GM18519 (cell line): Measurements from ENCODE around the gene ALPI.
"Not testable (repeated sequence)": the region's sequence is repeated elsewhere in the genome, so short reads cannot be mapped to it uniquely, and the experiment has no call there.

Experiments
- ATAC-seq: cut with Tn5 transposase; IDR thresholded peaks from one replicate; pipeline ENCODE4 v1.9.1; 2021; ENCODE audit warnings: mild to moderate bottlenecking, moderate library complexity; ENCODE audit not compliant: unreplicated experiment, low FRiP score

ALPI gene

DNA sequence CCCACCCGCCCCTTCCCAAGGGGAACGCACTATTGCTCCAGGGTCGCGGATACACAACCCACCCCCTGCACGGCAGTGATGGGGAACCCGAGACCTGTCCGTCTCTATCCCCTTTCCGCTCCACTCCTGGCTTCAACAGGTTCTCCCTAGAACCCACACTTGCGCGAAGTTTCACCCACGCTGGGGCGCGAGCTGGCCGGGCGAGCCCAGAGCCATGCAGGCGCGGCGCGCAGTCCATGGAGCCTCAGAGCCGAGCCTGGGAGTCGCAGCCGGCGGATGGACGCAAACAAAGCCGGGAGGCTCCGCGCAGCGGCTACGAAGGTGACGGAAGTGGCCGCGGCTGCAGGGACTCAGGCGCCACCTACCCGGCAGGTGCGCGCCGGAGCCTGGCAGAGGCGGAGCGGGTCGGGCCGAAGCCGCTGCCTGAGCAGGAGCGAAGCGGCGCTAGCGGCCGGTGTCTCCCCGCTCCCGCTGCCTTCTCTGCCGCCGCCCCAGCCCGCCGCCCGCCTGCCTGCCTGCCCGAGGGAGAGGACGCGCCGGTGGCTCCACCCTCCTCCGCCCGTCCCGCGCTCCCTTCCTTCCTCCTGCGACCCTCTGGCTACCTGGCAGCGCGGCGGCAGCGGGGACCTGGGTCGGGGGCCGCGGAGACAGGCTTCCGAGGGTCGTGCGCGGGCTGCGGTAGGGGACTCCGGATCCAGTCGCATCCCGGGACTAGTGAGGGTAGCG, 35.3 kb upstream of the ALPI start:
- no peak for ATAC-seq

GRCh38 chr2:232421189-232421785, 34.7 kb upstream of the ALPI start:
- ATAC-seq, result no peak

DNA sequence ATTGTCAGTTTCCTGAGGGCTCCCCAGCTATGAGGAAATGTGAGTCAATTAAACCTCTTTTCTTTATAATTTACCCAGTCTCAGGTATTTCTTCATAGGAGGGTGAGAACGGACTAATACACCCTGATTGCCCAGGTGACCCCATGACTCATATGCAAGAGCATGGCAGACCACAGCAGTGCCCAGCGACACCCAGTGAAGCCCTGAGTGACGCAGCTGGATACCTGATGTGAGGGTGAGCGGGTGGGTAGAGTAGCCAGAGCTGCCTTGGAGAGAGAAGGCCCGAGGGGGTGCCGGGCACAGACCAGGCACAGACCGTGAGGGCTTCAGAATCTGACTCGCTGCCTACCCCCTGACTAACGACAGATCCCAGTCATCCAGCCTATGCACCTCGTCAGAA, 33.9 kb upstream of the ALPI start:
- no peak for ATAC-seq

- not testable (repeated sequence) for ATAC-seq
Measured at GRCh38 chr2:232422996-232423395, 33.0 kb upstream of the ALPI start.

DNA sequence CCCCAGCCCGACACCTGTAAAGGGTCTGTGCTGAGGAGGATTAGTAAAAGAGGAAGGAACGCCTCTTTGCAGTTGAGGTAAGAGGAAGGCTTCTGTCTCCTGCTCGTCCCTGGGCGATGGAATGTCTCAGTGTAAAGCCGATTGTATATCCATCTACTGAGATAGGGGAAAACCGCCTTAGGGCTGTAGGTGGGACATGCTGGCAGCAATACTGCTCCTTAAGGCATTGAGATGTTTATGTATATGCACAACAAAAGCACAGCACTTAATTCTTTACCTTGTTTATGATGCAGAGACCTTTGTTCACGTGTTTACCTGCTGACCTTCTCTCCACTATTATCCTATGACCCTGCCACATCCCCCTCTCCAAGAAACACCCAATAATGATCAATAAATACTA, 32.5 kb upstream of the ALPI start:
- not testable (repeated sequence) for ATAC-seq

DNA sequence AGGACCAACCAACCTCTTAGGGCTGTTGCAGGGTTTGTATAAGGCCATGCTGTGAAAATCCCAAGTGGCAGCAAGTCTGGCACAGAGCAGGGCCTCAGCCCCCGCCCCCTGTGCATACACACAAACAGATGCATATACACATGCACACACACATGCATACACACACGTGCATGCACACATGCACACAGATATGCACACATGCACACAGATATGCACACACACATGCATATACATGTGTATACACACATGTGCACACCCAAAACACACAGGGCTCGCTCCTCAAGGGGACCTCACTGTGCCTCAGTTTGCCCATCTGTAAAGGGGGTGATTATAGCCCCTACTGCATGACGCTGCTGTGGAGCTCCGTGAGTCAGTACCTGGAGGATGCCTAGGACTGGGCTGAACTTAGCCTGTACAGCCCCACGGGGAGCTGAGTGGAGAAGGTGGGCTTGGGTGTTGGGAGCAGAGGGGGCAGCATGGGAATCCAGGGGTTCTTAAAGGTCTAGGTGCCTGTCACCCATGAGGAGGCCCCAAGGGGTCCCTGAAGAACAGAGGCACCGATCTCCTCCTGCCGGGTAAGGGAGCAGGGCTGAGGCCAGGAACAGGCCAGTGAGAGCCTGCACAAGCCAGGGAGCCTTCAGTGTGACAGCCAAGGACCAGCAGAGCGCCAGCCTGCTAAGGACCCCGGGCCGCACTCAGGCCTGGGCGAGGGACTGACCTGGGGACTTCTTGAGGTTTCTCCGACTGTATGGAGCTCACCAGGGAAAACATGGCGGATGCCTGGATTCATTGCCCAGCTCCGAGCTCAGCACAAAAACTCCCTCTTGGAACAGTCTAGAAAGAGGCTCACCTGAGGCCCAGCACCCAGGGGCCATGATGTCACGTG, 24.0 kb upstream of the ALPI start:
- no peak for ATAC-seq

DNA sequence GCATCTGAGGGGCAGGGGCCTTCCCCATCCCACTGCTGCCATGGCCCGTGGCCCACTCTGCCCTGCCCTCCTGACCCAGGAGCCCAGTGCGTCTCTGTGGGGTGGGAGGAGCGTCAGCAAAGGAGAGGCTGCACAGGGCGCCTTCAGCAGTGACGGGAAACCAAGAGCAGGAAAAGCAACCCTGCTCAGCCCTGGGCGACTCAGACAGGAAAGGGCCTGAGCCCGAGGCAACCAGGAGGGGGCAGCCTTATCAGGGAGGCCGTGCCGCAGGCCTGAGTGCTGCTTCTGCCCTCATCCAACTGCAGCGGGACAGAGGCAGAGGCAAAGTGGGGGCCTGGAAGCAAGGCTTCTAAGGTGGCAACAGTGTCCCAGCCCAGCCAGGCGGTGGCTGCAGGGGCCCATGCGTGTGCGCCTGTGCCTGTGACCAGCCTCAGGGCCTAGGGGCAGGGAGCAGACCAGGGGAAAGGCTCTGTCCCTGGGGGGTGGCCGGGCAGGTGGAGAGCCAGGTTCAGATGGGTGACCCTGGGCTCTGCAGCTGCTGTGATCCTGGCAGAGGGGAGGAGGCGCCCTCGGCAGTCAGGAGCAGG, 23.3 kb upstream of the ALPI start:
- no peak for ATAC-seq

GRCh38 chr2:232433622-232434021, 22.3 kb upstream of the ALPI start:
- ATAC-seq, result not testable (repeated sequence)

- ATAC-seq, result no peak
Measured at GRCh38 chr2:232434091-232434490, 21.9 kb upstream of the ALPI start.

DNA sequence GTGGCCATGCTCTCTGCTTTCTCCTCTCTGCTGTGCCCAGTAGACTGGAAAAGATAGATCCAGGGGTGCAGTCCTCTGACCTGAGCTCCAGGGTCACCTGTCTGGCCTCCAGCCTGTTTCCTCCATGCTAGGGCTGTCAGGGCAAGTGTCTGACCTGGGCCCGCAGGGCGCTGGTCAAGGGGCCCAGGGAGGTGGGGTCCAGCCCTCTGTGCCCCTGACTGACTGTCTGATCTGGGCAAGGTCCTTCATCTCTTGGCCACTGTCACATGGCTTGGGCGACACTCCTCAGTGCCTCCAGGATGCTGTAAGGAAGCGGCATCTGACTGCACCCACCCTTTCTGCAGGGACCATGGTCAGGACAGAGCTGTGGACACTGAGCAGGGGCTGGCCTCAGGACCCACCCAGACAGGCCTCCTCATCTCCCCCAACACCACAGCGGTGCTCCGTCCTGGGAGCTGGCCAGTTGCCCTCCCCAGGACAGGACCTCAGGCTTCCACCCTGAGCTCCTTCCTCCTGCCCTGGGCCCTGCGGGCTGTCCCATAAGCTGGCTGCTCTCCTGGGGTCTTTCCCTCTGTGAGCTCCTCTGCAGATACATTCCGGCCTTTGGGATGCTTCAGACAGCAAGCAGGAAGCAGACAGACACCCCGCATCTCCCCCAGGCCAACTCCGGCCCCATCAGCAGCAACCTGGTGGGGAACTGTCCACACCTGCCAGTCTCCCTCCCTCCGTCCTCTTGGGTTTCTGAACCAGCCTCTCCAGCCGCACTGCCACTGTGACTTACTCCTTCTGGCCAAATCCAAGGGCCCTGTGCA, 21.2 kb upstream of the ALPI start:
- no peak for ATAC-seq

- no peak for ATAC-seq
Measured at GRCh38 chr2:232435375-232435648, 20.6 kb upstream of the ALPI start.

DNA sequence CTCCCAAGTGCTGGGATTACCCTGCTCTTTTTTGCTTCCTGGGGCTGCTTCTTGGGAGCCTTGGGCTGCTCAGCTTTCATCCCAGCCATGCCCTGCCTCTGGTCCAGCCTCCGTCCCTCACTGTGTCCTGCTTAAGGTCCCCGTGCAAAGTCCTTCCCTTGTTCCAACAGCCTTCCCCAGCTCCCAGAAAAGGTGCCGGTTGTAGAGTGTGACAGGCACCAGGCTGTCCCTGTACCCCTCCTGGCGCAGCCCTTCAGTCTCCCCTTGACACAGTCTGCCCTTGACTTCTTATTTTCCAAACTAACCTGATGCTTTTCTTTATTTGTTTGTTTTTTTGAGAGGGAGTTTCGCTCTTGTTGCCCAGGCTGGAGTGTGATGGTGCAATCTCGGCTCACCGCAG, 20.1 kb upstream of the ALPI start:
- no peak for ATAC-seq

GRCh38 chr2:232436381-232437194, 19.4 kb upstream of the ALPI start:
- ATAC-seq, result no peak

- ATAC-seq, result no peak
Measured at GRCh38 chr2:232437195-232437571, 18.8 kb upstream of the ALPI start.

GRCh38 chr2:232438091-232438490, 17.9 kb upstream of the ALPI start:
- ATAC-seq, result no peak

GRCh38 chr2:232438951-232439757, 16.8 kb upstream of the ALPI start:
- ATAC-seq, result no peak

DNA sequence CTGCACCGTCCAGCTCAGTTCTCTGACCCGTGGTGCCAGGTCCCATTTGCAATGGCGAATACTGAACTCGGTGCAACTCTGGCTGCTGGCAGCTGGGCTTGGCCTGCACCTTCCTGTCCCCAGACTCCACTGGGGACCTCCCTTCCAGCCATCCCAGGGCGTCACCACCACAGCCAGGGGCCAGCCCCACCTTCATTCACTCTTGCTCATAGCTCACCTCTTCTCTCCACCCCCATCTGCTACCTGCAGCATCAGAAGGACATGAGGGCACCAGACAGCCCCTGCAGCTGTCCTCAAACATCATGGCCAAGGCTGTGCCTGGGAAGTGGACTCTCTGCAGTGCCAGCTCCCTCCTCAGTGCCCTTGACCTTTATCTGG, 16.2 kb upstream of the ALPI start:
- no peak for ATAC-seq

GRCh38 chr2:232440220-232441018, 15.5 kb upstream of the ALPI start:
- ATAC-seq, result not testable (repeated sequence)
